Measurements from ENCODE around the gene ASZ1.

The ASZ1 gene

GRCh38 chr7:117408831-117409230 lies 18.5 kb downstream of the ASZ1 start:
- DNase-seq = no peak
- in situ Hi-C loops (cut with HindIII; ENCODE audit: low pct_ligation_motif_present, low pct_unique_long_range_greater_than_20kb, low sequenced_read_pairs) = no loop called here

GRCh38 chr7:117405519-117405918 lies 21.8 kb downstream of the ASZ1 start:
- no peak for DNase-seq
- in situ Hi-C loops (cut with HindIII; ENCODE audit: low pct_ligation_motif_present, low pct_unique_long_range_greater_than_20kb, low sequenced_read_pairs) = no loop called here

GRCh38 chr7:117403737-117404136 lies 23.6 kb downstream of the ASZ1 start:
- DNase-seq = no peak
- in situ Hi-C loops (cut with HindIII; ENCODE audit: low pct_ligation_motif_present, low pct_unique_long_range_greater_than_20kb, low sequenced_read_pairs) = no loop called here

DNA sequence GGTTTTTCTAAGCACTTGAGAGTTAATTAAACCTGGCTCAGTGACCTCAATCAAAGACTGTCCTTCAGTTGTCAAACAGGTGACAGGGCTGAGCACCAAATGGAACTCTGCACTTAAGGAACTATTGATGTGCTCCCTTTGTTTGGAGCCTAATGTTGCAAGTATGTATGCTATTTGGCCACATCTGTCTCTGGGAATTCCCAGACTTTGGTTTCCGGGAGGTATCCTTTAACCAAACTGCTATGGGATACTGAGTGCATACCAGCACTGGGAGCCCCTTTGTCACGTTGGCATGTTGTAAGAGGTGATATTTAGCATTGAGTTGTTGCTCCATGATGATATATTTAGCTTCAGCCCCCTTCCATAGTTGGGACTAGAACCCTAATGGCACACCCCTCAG lies 25.2 kb downstream of the ASZ1 start:
- DNase-seq = no peak
- in situ Hi-C loops (cut with HindIII; ENCODE audit: low pct_ligation_motif_present, low pct_unique_long_range_greater_than_20kb, low sequenced_read_pairs) = no loop called here

GRCh38 chr7:117401293-117402002 lies 25.8 kb downstream of the ASZ1 start:
- in situ Hi-C loops (cut with HindIII; ENCODE audit: low pct_ligation_motif_present, low pct_unique_long_range_greater_than_20kb, low sequenced_read_pairs) = no loop called here
- peak; percentile 15 for DNase-seq

DNA sequence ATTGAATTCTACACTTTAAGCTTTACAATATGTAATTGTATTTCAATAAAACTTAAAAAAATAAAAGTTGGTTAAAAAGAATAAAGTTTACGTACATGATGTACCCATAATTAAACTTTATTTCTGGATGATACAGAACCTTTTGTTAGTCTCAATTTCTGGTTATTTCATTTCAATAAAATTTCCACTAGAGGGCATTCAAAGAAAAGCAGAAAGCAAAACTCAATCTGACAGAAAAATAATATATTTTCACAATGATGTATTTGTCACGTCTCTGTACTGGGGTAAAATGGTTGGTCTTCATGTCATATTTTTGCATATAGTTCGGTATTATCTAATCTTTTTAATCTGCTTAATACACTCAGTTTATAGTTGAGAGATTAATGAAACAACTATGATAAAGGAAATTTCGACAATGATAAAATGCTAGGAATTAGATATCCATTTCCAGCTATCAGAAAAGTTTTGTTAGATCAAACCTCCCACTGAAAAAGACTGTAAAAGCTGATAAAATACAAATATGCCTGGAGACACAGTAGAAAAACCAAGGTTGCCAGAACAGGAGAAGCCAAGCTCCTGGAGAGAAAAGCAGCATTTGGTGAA lies 27.4 kb downstream of the ASZ1 start:
- DNase-seq = peak; percentile 39
- in situ Hi-C loops (cut with HindIII; ENCODE audit: low pct_ligation_motif_present, low pct_unique_long_range_greater_than_20kb, low sequenced_read_pairs) = no loop called here

DNA sequence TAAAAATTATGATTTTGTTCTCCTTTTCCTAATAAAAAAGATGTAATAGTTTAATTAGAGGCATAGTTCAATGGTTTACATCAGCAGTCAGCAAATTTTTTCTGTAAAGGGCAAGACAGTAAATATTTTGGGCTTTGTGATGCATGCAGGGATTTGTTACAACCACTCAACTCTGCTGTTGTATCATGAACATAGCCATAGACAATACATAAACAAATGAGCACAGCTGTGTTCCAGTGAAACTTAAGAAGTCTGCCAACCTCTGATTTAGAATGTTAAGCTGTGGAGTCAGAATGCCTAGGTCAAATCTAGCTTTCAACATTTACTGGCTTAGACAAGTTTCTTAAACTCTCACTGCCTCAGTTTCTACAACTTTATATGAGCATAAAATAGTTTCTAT lies 31.6 kb downstream of the ASZ1 start:
- in situ Hi-C loops (cut with HindIII; ENCODE audit: low pct_ligation_motif_present, low pct_unique_long_range_greater_than_20kb, low sequenced_read_pairs) = no loop called here
- DNase-seq = no peak

DNA sequence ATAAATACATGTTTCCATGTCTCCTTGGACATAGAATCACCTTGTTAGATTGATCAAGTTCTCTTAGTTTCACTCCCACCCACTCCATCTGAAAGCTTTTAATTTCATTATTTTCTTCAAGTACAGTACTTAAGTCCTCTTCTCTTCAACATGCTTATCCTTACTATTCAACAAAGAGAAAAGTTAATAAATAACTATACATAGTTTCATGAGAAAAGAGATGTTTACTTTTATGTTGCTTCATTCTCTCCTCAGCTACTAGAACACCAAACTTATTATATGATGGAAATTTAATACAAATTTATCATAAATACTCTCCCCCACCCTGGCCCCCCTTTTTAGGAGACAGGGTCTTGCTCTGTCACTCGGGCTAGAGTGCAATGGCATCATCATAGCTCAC lies 33.5 kb downstream of the ASZ1 start:
- no peak for DNase-seq
- in situ Hi-C loops (cut with HindIII; ENCODE audit: low pct_ligation_motif_present, low pct_unique_long_range_greater_than_20kb, low sequenced_read_pairs) = no loop called here

DNA sequence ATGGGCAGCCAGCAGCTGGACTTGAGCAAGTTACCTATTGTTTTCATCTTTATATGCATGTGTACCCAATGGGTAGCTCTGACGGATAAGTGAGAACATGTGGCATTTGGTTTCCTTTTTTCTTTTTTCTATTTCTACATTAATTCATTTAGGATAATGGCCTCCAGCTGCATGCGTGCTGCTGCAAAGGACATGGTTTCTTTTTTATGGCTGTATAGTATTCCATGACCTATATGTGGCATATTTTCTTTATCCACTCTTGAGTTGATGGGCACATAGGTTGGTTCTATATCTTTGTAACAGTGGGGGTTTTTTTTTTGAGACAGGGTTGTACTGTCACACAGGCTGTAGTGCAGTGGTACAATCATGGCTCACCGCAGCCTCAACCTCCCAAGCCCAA lies 37.4 kb downstream of the ASZ1 start:
- in situ Hi-C loops (cut with HindIII; ENCODE audit: low pct_ligation_motif_present, low pct_unique_long_range_greater_than_20kb, low sequenced_read_pairs) = no loop called here
- DNase-seq = no peak

DNA sequence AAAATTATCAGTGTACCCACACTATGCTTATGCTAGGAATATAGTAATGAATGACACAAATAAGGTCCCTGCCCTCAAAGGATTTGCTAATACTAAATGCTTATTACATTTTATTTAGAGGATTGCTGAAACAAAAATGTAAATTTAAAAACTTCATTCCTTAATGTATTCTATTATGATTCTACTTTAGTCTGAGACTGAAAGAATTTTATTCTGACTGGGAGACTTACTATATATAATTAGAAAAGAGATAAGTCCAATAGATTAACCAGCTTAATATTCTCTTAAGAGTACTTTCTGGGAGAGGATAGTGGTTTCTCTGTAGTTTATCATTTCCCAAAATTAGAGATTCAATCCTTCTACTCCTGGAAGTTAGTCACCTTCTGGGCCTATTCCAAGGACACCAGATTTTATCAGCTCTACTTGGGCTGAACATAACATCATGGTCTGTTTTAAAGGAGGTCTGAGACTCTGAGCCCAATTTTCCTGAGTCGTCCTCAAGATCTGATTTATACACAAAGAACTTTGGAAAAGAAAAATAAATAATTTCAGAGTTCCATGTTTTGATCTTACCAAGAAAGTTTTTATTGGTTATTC lies 41.1 kb downstream of the ASZ1 start:
- DNase-seq = no peak
- in situ Hi-C loops (cut with HindIII; ENCODE audit: low pct_ligation_motif_present, low pct_unique_long_range_greater_than_20kb, low sequenced_read_pairs) = no loop called here

DNA sequence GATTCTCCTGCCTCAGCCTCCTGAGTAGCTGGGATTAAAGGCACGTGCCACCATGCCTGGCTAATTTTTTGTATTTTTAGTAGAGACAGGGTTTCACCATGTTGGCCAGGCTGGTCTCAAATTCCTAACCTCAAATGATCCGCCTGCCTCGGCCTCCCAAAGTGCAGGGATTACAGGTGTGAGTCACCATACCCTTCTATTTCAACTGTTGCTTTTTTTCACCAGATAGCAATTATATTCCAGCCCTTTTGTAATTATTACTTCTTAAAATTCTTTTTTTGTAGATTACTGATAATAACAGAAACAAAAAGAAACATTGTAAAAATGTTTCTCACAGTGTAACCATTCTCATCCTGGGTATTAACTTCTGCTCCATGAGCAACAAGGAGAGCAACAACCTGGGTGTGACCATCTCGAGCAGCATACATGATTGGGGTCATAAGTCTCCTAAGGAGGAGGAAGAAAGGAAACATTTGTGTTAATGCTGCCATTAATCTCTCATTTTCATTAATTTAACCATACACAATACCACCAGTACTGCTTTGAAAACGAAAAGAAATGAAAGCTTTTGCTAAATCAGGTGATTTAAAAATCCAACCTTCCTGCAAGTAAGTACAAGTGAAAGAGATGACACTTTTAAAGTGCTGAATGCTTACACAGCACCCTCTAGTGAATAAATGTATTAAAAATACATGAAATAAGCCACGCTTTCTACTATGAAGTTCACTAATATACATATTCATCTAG lies 41.8 kb downstream of the ASZ1 start:
- in situ Hi-C loops (cut with HindIII; ENCODE audit: low pct_ligation_motif_present, low pct_unique_long_range_greater_than_20kb, low sequenced_read_pairs) = no loop called here
- peak; percentile 68 for DNase-seq

GRCh38 chr7:117384688-117385362 lies 42.5 kb downstream of the ASZ1 start:
- in situ Hi-C loops (cut with HindIII; ENCODE audit: low pct_ligation_motif_present, low pct_unique_long_range_greater_than_20kb, low sequenced_read_pairs) = no loop called here
- DNase-seq = no peak

DNA sequence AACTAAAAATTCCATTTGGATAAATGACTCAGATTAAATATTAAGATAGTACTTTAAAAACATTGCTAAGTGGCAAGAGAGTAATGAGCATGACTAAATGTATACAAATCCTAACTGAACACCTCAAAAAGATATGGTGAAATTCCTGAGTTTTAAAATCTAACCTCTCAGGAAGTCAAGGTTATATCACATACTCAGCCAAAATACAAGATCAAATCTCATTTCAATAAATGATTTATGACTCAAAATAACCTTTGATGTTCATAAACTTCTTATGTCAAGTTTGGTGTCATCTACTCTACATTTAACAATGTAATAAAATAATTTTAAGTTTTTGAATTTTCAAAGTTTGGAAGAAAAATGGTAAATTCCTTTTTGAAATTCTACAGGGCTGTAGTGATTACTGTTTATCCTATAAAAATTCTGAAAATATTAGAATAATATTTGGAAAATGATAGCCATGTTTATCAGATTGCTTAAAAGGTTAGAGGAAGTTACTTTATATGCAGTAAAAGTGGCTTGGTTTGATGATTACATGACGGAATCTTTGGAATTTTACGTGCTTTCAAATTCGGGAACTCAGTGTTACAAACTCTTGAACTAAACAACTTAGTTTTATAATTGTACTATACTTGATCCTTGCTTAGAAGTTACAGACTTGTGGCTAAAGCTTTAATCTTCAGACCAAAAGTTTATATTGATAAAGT lies 43.7 kb downstream of the ASZ1 start:
- in situ Hi-C loops (cut with HindIII; ENCODE audit: low pct_ligation_motif_present, low pct_unique_long_range_greater_than_20kb, low sequenced_read_pairs) = no loop called here
- no peak for DNase-seq

- DNase-seq = no peak
- in situ Hi-C loops (cut with HindIII; ENCODE audit: low pct_ligation_motif_present, low pct_unique_long_range_greater_than_20kb, low sequenced_read_pairs) = no loop called here
Observed at GRCh38 chr7:117383046-117383445, 44.2 kb downstream of the ASZ1 start.

GRCh38 chr7:117381362-117381761 lies 45.9 kb downstream of the ASZ1 start:
- in situ Hi-C loops (cut with HindIII; ENCODE audit: low pct_ligation_motif_present, low pct_unique_long_range_greater_than_20kb, low sequenced_read_pairs) = no loop called here
- peak; percentile 16 for DNase-seq

GRCh38 chr7:117375380-117375779 lies 51.9 kb downstream of the ASZ1 start:
- peak; percentile 12 for DNase-seq
- in situ Hi-C loops (cut with HindIII; ENCODE audit: low pct_ligation_motif_present, low pct_unique_long_range_greater_than_20kb, low sequenced_read_pairs) = no loop called here

- DNase-seq = no peak
- in situ Hi-C loops (cut with HindIII; ENCODE audit: low pct_ligation_motif_present, low pct_unique_long_range_greater_than_20kb, low sequenced_read_pairs) = no loop called here
Observed at GRCh38 chr7:117372073-117372472, 55.2 kb downstream of the ASZ1 start.

DNA sequence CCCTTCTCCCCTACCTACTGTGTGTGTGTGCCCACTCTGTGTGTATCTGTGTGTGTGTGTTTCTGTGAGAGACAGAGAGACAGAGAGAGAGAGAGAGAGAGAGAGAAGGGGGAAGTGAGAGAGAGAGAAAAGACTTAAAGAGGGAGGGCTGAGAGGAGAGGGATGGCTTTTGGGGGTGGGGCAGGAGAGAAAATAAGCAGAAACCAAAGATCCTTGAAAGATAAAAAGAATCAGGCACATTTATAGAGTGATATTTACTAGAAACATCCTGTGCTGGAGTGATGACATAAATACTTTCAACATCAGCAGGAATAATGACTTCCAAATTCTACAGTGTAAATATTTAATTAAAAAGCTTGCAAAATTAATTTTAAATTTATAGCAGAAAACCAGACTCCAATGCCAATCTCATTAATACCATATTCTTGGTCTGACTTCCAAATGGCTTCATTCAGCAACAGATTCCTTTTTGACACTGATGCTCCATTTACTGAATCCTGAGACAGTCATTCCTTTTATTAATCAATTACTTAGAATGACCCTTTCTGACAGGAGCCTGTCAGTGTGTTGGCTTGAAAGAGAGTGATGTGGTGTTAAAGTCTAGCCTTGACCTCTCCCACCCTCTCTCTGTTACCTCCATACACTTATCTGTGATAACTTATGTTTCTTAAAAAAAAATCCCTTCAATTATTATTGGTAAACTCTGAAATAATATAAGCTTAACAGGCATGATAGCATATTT lies 62.8 kb downstream of the ASZ1 start:
- in situ Hi-C loops (cut with HindIII; ENCODE audit: low pct_ligation_motif_present, low pct_unique_long_range_greater_than_20kb, low sequenced_read_pairs) = no loop called here
- no peak for DNase-seq

Data from ACHN (cell line).